Thyroid gland (tissue), 4 donors: ENCODE data around the gene DNAJB14. TPM values are rescaled to one million over a fixed set of nuclear protein-coding genes. Genes with fewer than 3 reads are reported as not detected.

Source experiments
- DNase-seq, 2 donors: peaks; one replicate each; pipeline ENCODE4 v3.0.0-alpha.2; 2019
- H3K27ac ChIP-seq, 3 donors: fragments of 200-600 bp; sonication (generic); 1 replicate in 2 of 3; 2 replicates in 1 of 3; pipeline ENCODE4 v1.5.1; 2016 to 2019; ENCODE audit warnings: mild to moderate bottlenecking in 1 of 3, moderate library complexity in 1 of 3
- H3K27me3 ChIP-seq: fragments of 200-600 bp; sonication (generic); one replicate; pipeline ENCODE4 v1.5.1; 2019
- H3K36me3 ChIP-seq, 2 donors: fragments of 200-600 bp; sonication (generic); one replicate each; pipeline ENCODE4 v1.5.1; 2016 to 2019
- H3K4me1 ChIP-seq, 2 donors: fragments of 200-600 bp; sonication (generic); one replicate each; pipeline ENCODE4 v1.5.1; 2017 to 2019
- H3K4me3 ChIP-seq, 3 donors: fragments of 200-600 bp; sonication (generic); replicated peaks in 1 of 3; 1 replicate in 2 of 3; 2 replicates in 1 of 3; pipeline ENCODE4 v1.5.1; 2016; ENCODE audit warnings: mild to moderate bottlenecking in 1 of 3
- H3K9me3 ChIP-seq: fragments of 200-600 bp; sonication (generic); one replicate; pipeline ENCODE4 v1.5.1; 2017
- CTCF ChIP-seq, 6 experiments: fragments of 200-600 bp in 3 of 6; fragments of 450-650 bp in 3 of 6; sonication (generic) in 3 of 6; IDR thresholded peaks; one replicate each; pipeline ENCODE4 v1.5.1; 2016 to 2019; ENCODE audit warnings: antibody characterized with exemption in 6 of 6, mild to moderate bottlenecking in 2 of 6, inconsistent platforms in 1 of 6, moderate library complexity in 1 of 6
- POLR2A ChIP-seq, 2 donors: fragments of 450-650 bp; IDR thresholded peaks; one replicate each; pipeline ENCODE4 v1.6.1; 2017; ENCODE audit warnings: antibody characterized with exemption in 2 of 2, mild to moderate bottlenecking in 2 of 2, moderate library complexity in 1 of 2
- WGBS, 2 donors: methylation state at CpG; one replicate each; pipeline ENCODE4 v1.1.5; 2017; 5-methylcytosine and 5-hydroxymethylcytosine counted together
- intact Hi-C: fragments of 100-400 bp; cut with DNase I; formaldehyde crosslinking; loops from one replicate; pipeline ENCODE4 v1.15.1; 2023
- total RNA-seq, 4 donors: library from RNA; depleted of rRNA; stranded (reverse); fragments of >200 nt; gene quantifications; one replicate each; pipeline ENCODE4 v1.2.3, GENCODE V29; 2016

Gene DNAJB14
- total RNA-seq, 4 donors from 2014 or later, result 48.1 to 84.4 (median 72.3) TPM

- Histone ChIP-seq H3K27ac (peak within 1 kb of the TSS; percentile 59 to 86 (median 82)), H3K36me3 (no peaks in the 10 kb centered on the region), H3K9me3 (no peaks in the 10 kb centered on the region), H3K4me3 (peak within 1 kb of the TSS; percentile 46 to 95 (median 64)), H3K4me1 (peaks cover 9 to 22% of the 10 kb centered on the region in 2 donors), H3K27me3 (no peaks in the 10 kb centered on the region)
- 0 to 1% methylated on average over 38 to 51 of the region's 76 CpGs for WGBS, 2 donors
- TF ChIP-seq POLR2A (IDR thresholded peaks at IDR 0.05) (peak; percentile 76 to 93), CTCF (IDR thresholded peaks at IDR 0.05) (no peak)
- intact Hi-C loops, result loop anchor here (5.0 to 10.0 kb wide), 3 partner anchors 58 to 388 kb away; partner anchors contain the start of genes DAPP1, LAMTOR3 and TRMT10A
- peak; percentile 99 to 100 for DNase-seq
Observed at GRCh38 chr4:99949999-99950912, 3.8 kb upstream of the DNAJB14 start, which contains the start of gene H2AZ1. Gene H2AZ1 (minus strand): TSS chr4:99950275. CDS start chr4:99950170, 105 bp downstream.

GRCh38 chr4:99949034-99949998 is 2.9 kb upstream of the DNAJB14 start:
- 0 to 1% methylated on average over 52 to 53 of the region's 98 CpGs for WGBS, 2 donors
- DNase-seq, result peak; percentile 92 to 95
- no peaks in the 10 kb centered on the region for H3K9me3 ChIP-seq
- intact Hi-C loops, result loop anchor here (5.0 to 10.0 kb wide), 3 partner anchors 57 to 387 kb away; partner anchors contain the start of genes DAPP1, LAMTOR3 and TRMT10A
- peak overlapping the region; percentile 67 to 82 (median 80) for H3K27ac ChIP-seq
- H3K4me3 ChIP-seq, result peak overlapping the region; percentile 40 to 64 (median 46)
- TF ChIP-seq POLR2A (IDR thresholded peaks at IDR 0.05), result peak in 1 of 2 donors; percentile 47
- peak; percentile 43 to 91 (median 86) for TF ChIP-seq CTCF (IDR thresholded peaks at IDR 0.05)
- H3K27me3 ChIP-seq, result no peaks in the 10 kb centered on the region
- peaks cover 17 to 32% of the 10 kb centered on the region in 2 donors for H3K4me1 ChIP-seq
- H3K36me3 ChIP-seq, result no peaks in the 10 kb centered on the region

- intact Hi-C loops, result loop anchor here (5.0 to 10.0 kb wide), 3 partner anchors 55 to 385 kb away; partner anchors contain the start of genes DAPP1, LAMTOR3 and TRMT10A
- Histone ChIP-seq H3K4me3 (no peak overlapping the region), H3K9me3 (no peaks in the 10 kb centered on the region), H3K27ac (peak overlapping the region; percentile 92 to 98 (median 96)), H3K27me3 (no peaks in the 10 kb centered on the region), H3K36me3 (no peaks in the 10 kb centered on the region), H3K4me1 (peaks cover 17 to 39% of the 10 kb centered on the region in 2 donors)
- DNase-seq, result no peak
- TF ChIP-seq CTCF (IDR thresholded peaks at IDR 0.05) (no peak), POLR2A (IDR thresholded peaks at IDR 0.05) (no peak)
- 92 to 94% methylated on average over 4 of the region's 4 CpGs for WGBS, 2 donors
Observed at GRCh38 chr4:99947608-99948007, 1.2 kb upstream of the DNAJB14 start.

GRCh38 chr4:99947190-99947578 is 766 bp upstream of the DNAJB14 start:
- Histone ChIP-seq H3K27ac (peak overlapping the region; percentile 92 to 98 (median 96)), H3K27me3 (no peaks in the 10 kb centered on the region), H3K4me1 (peaks cover 17 to 39% of the 10 kb centered on the region in 2 donors), H3K9me3 (no peaks in the 10 kb centered on the region), H3K36me3 (no peaks in the 10 kb centered on the region), H3K4me3 (peak overlapping the region in 2 of 3 donors; percentile 84 to 88)
- intact Hi-C loops, result loop anchor here (5.0 to 10.0 kb wide), 3 partner anchors 55 to 385 kb away; partner anchors contain the start of genes DAPP1, LAMTOR3 and TRMT10A
- no peak for DNase-seq
- TF ChIP-seq POLR2A (IDR thresholded peaks at IDR 0.05) (no peak), CTCF (IDR thresholded peaks at IDR 0.05) (no peak)
- 24 to 29% methylated on average over 8 of the region's 8 CpGs for WGBS, 2 donors
